ENCODE data around the gene GLI2. TPM values are rescaled to one million over a fixed set of nuclear protein-coding genes. Genes with fewer than 3 reads are reported as not detected.

The GLI2 gene
- total RNA-seq, 3 donors from 2014 or later (not counting 1 experiment from before 2014, with no cell fraction given) = not detected

DNA sequence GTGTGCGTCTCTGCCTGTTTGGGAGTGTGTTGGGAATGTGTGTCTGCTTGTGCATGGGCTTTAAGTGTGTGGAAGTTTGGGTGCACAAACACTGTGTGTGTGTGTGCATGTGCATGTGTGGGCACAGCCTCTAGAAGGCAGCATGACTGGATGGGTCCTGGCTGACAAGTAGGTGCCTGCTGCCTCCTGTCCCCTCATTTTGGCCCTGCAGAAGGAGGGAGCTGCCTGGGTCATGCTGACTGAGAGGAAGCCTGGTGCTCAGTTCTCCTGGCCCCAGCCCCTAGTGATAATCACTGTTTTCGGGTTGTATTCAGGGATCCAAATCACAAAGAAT, 34.1 kb downstream of the GLI2 start:
- ATAC-seq = no peak
- Mint-ChIP-seq H3K4me1 (no peaks in the 10 kb centered on the region), H3K27me3 (ENCODE audit: low read depth in 2 of 2) (no peaks in the 10 kb centered on the region), H3K36me3 (no peaks in the 10 kb centered on the region), H3K9me3 (no peaks in the 10 kb centered on the region), H3K4me3 (no peak overlapping the region), H3K27ac (no peak overlapping the region)
- intact Hi-C loops (cut with micrococcal nuclease) = no loop called here
- Histone ChIP-seq H3K27ac (ENCODE audit: low read length) (no peak overlapping the region), H3K27me3 (ENCODE audit: control insufficient read depth, insufficient read depth, low read length) (no peaks in the 10 kb centered on the region), H3K36me3 (ENCODE audit: control insufficient read depth, insufficient read depth, low read length) (no peaks in the 10 kb centered on the region), H3K4me3 (ENCODE audit: low read length) (no peak overlapping the region), H3K9me3 (ENCODE audit: control insufficient read depth, insufficient read depth, low read length) (no peaks in the 10 kb centered on the region), H3K4me1 (ENCODE audit: control insufficient read depth, insufficient read depth, low read length) (no peaks in the 10 kb centered on the region)
- WGBS (ENCODE audit: insufficient coverage) = 86% methylated on average over 2 of the region's 2 CpGs
- TF ChIP-seq, protein P1, sequence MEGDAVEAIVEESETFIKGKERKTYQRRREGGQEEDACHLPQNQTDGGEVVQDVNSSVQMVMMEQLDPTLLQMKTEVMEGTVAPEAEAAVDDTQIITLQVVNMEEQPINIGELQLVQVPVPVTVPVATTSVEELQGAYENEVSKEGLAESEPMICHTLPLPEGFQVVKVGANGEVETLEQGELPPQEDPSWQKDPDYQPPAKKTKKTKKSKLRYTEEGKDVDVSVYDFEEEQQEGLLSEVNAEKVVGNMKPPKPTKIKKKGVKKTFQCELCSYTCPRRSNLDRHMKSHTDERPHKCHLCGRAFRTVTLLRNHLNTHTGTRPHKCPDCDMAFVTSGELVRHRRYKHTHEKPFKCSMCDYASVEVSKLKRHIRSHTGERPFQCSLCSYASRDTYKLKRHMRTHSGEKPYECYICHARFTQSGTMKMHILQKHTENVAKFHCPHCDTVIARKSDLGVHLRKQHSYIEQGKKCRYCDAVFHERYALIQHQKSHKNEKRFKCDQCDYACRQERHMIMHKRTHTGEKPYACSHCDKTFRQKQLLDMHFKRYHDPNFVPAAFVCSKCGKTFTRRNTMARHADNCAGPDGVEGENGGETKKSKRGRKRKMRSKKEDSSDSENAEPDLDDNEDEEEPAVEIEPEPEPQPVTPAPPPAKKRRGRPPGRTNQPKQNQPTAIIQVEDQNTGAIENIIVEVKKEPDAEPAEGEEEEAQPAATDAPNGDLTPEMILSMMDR (IDR thresholded peaks at IDR 0.05) = no peak
- no peak for DNase-seq

DNA sequence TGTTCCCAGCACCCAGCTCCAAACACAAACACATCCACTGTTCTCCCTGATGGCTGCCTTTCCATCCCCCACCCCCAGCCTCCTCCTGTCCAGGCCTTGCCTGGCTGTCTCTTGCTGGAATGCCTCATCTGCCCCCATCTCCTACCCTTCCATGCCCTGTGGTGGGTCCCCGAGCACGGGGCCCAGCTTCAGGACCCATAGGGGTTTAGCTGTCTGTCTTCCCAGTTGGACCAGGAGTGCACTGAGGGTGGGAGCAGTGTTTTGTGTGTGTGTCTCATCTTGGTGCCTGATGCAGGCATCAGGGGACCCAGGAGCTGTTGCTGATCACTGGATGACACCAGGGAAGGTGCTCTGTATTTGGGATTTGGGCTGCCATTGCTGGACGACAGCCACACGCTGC, 34.5 kb downstream of the GLI2 start:
- TF ChIP-seq, protein P1 (IDR thresholded peaks at IDR 0.05) = no peak
- intact Hi-C loops (cut with micrococcal nuclease) = no loop called here
- H3K27ac ChIP-seq (ENCODE audit: low read length) = no peak overlapping the region
- no peaks in the 10 kb centered on the region for H3K36me3 ChIP-seq (ENCODE audit: control insufficient read depth, insufficient read depth, low read length)
- DNase-seq = no peak
- WGBS (ENCODE audit: insufficient coverage) = 89% methylated on average over 4 of the region's 4 CpGs
- Mint-ChIP-seq H3K27ac (no peak overlapping the region), H3K4me3 (no peak overlapping the region), H3K27me3 (ENCODE audit: low read depth in 2 of 2) (no peaks in the 10 kb centered on the region), H3K4me1 (no peaks in the 10 kb centered on the region), H3K36me3 (no peaks in the 10 kb centered on the region), H3K9me3 (no peaks in the 10 kb centered on the region)
- no peaks in the 10 kb centered on the region for H3K9me3 ChIP-seq (ENCODE audit: control insufficient read depth, insufficient read depth, low read length)
- H3K4me3 ChIP-seq (ENCODE audit: low read length) = no peak overlapping the region
- no peaks in the 10 kb centered on the region for H3K4me1 ChIP-seq (ENCODE audit: control insufficient read depth, insufficient read depth, low read length)
- H3K27me3 ChIP-seq (ENCODE audit: control insufficient read depth, insufficient read depth, low read length) = no peaks in the 10 kb centered on the region
- ATAC-seq = no peak

DNA sequence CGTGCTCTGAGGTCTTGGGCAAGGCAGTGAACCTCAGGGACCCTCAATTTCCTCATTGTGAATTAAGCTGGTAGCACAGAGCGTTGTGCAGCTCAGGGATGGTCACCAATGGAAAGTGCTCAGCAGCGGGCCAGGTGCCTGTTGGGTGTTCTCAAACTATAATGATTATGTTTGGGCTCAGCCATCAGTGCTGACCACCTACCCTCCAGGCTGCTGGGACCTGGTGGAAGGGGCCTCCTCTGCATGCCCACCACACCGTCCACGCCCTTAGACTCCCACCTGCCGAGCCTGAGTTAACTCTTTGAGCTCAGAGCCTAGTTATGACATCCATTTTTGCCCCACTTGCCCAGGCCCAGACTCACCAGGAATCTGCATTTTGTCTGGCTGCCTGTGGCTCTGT, 35.0 kb downstream of the GLI2 start:
- no peak overlapping the region for H3K4me3 Mint-ChIP-seq
- WGBS (ENCODE audit: insufficient coverage) = 83% methylated on average over 6 of the region's 6 CpGs
- intact Hi-C loops (cut with micrococcal nuclease) = no loop called here
- no peak overlapping the region for H3K27ac Mint-ChIP-seq
- no peaks in the 10 kb centered on the region for H3K27me3 ChIP-seq (ENCODE audit: control insufficient read depth, insufficient read depth, low read length)
- TF ChIP-seq, protein P1 (IDR thresholded peaks at IDR 0.05) = no peak
- H3K9me3 Mint-ChIP-seq = no peaks in the 10 kb centered on the region
- no peak overlapping the region for H3K27ac ChIP-seq (ENCODE audit: low read length)
- H3K4me3 ChIP-seq (ENCODE audit: low read length) = no peak overlapping the region
- H3K36me3 Mint-ChIP-seq = no peaks in the 10 kb centered on the region
- H3K4me1 Mint-ChIP-seq = no peaks in the 10 kb centered on the region
- no peaks in the 10 kb centered on the region for H3K36me3 ChIP-seq (ENCODE audit: control insufficient read depth, insufficient read depth, low read length)
- DNase-seq = no peak
- no peaks in the 10 kb centered on the region for H3K4me1 ChIP-seq (ENCODE audit: control insufficient read depth, insufficient read depth, low read length)
- H3K27me3 Mint-ChIP-seq (ENCODE audit: low read depth in 2 of 2) = no peaks in the 10 kb centered on the region
- no peak for ATAC-seq
- no peaks in the 10 kb centered on the region for H3K9me3 ChIP-seq (ENCODE audit: control insufficient read depth, insufficient read depth, low read length)

DNA sequence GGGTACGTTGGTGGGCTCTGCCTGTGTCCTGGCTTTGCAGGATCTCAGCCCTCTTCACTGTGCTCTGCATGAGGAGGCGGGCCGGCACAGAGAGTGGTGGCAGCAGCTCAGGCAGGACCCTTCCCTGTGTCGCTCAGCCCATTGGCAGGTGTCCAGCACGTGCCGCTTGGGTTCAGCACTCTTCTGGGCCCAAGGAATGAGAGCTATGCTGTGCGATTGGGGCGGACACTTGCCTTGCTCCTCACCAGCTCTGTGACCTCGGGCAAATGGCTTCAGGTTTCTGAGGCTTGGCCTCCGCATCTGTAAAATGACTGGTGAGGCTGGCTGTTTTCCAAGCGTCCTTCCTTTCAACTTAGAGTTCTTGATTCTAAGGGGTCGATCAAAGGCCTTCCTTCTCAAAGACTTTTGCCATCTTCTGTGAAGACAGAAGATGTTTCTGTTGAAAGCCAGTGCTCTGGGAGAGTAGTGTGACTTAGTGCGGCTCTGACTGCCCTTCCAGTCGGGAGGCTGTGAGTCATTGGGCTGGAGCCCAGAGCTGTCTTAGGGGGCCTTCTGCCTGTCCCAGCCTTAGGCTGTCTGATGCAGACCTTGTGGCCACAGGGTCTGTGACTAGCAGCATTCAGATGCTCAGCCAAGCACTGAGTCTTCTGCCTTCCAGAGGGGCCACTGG, 35.6 kb downstream of the GLI2 start:
- Histone ChIP-seq H3K4me1 (ENCODE audit: control insufficient read depth, insufficient read depth, low read length) (no peaks in the 10 kb centered on the region), H3K36me3 (ENCODE audit: control insufficient read depth, insufficient read depth, low read length) (no peaks in the 10 kb centered on the region), H3K4me3 (ENCODE audit: low read length) (no peak overlapping the region), H3K9me3 (ENCODE audit: control insufficient read depth, insufficient read depth, low read length) (no peaks in the 10 kb centered on the region), H3K27ac (ENCODE audit: low read length) (no peak overlapping the region), H3K27me3 (ENCODE audit: control insufficient read depth, insufficient read depth, low read length) (no peaks in the 10 kb centered on the region)
- Mint-ChIP-seq H3K4me3 (no peak overlapping the region), H3K4me1 (no peaks in the 10 kb centered on the region), H3K9me3 (no peaks in the 10 kb centered on the region), H3K27ac (no peak overlapping the region), H3K36me3 (no peaks in the 10 kb centered on the region), H3K27me3 (ENCODE audit: low read depth in 2 of 2) (no peaks in the 10 kb centered on the region)
- TF ChIP-seq, protein P1 (IDR thresholded peaks at IDR 0.05) = no peak
- DNase-seq (no peak), ATAC-seq (no peak)
- WGBS (ENCODE audit: insufficient coverage) = 86% methylated on average over 14 of the region's 14 CpGs
- intact Hi-C loops (cut with micrococcal nuclease) = no loop called here

All from natural killer cell (primary cell).